ENCODE measurements around the gene CTXN1.

GRCh38 chr19:7904074-7905020 lies 21.6 kb downstream of the CTXN1 start:
- TF ChIP-seq CTCF (IDR thresholded peaks at IDR 0.05): no peak
- TF ChIP-seq POLR2A (IDR thresholded peaks at IDR 0.05): no peak
- no peak for TF ChIP-seq EP300 (IDR thresholded peaks at IDR 0.05)
